Small intestine (tissue), 7 donors: ENCODE data around the gene SPATA25. TPM values are rescaled to one million over a fixed set of nuclear protein-coding genes. Genes with fewer than 3 reads are reported as not detected.

Experiments
- DNase-seq, 2 donors: peaks; one replicate each; pipeline versions ENCODE4 v3.0.0 to v3.0.0-alpha.2; 2013
- FAIRE-seq: peaks from 2 replicates; lab custom pipeline; 2012; peaks lifted over from hg19 to GRCh38; lab: Jason Lieb, UNC
- H3K27ac ChIP-seq, 3 donors: one replicate each; pipeline ENCODE4 v1.5.1; 2013; ENCODE audit warnings: low read length in 2 of 3, mild to moderate bottlenecking in 2 of 3, control low read depth in 1 of 3, inconsistent platforms in 1 of 3, low read depth in 1 of 3, moderate library complexity in 1 of 3
- H3K27me3 ChIP-seq, 3 donors: one replicate each; pipeline ENCODE4 v1.6.1; 2013; ENCODE audit warnings: low read length in 3 of 3, inconsistent platforms in 1 of 3; ENCODE audit not compliant: control insufficient read depth in 3 of 3, insufficient read depth in 3 of 3
- H3K36me3 ChIP-seq, 3 donors: one replicate each; pipeline ENCODE4 v1.6.1; 2013; ENCODE audit warnings: low read length in 3 of 3, inconsistent platforms in 1 of 3, low read depth in 1 of 3, mild to moderate bottlenecking in 1 of 3, moderate library complexity in 1 of 3; ENCODE audit not compliant: control insufficient read depth in 3 of 3, insufficient read depth in 2 of 3
- H3K4me1 ChIP-seq, 3 donors: one replicate each; pipeline ENCODE4 v1.6.1; 2013; ENCODE audit warnings: low read length in 2 of 3, inconsistent platforms in 1 of 3, low read depth in 1 of 3, mild to moderate bottlenecking in 1 of 3, moderate library complexity in 1 of 3; ENCODE audit not compliant: control insufficient read depth in 3 of 3, insufficient read depth in 2 of 3
- H3K4me3 ChIP-seq, 3 donors: one replicate each; pipeline ENCODE4 v1.5.1; 2013; ENCODE audit warnings: low read length in 3 of 3, control low read depth in 1 of 3, inconsistent platforms in 1 of 3, low read depth in 1 of 3, mild to moderate bottlenecking in 1 of 3, moderate library complexity in 1 of 3
- H3K9me3 ChIP-seq, 2 donors: one replicate each; pipeline ENCODE4 v1.6.1; 2013; ENCODE audit warnings: low read depth in 1 of 2, low read length in 1 of 2; ENCODE audit not compliant: control insufficient read depth in 2 of 2, insufficient read depth in 1 of 2
- WGBS, 3 donors: extraction: QIAGEN DNeasy Blood & Tissue Kit; methylation state at CpG; one replicate each; pipeline ENCODE4 v1.1.7; 2013; 5-methylcytosine and 5-hydroxymethylcytosine counted together
- polyA plus RNA-seq, 4 donors: library from polyadenylated mRNA; stranded (reverse) in 3 of 4; unstranded in 1 of 4; fragments of 200-250 nt in 3 of 4; fragments of 120-200 nt in 1 of 4; gene quantifications; one replicate each; pipeline versions ENCODE4 v1.2.1 to v1.2.3, GENCODE V29; 2013
- donor health status: healthy with polysubstance abuse.
- donor health status: control.
- donor health status: control.
- donor health status: Bipolar disorder and iron deficiency.
- donor health status: healthy.

Gene SPATA25
- polyA plus RNA-seq, 4 donors, result 1.8 to 16.4 TPM; not detected in 2

DNA sequence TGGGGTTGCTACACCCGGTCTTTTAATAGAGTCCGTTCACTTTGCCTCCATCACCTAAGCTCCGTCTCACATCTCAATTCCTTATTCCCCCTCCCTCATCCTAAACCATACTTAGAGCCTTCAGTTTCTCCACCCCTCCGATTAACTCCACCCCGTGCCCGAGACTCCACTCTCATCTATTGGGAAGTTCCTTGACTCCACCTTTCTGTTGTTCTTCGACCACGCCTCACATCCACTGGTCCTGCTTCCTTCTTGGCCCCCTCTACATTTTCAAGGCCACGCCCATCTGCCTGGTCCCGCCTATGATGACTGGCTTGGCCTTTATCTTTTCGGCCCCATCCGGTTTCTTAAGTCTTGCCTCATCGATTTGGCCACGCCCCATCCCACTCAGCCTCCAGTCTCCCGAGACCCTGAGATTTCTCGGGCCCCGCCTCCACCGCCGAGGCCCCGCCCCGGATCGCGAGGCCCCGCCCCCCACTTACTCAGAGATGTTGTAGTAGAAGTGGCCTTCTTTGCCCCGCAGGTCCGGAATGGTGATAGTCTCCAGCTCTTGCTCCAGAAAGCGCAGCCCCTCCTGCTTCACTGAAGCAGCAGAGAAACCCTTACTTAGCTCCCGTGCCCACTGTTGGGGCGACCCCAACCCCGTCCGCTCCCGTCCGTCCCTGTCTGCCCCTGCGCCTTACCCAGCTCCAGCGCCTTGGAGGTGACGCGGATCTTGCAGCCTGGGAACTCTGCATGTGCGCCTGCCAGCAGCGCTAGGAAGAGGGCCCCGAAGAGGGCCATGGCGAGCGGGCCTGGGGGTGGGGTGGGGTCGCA is 23.5 kb upstream of the SPATA25 start:
- peaks cover 0 to 25% (median 4%) of the 10 kb centered on the region in 3 donors for H3K4me1 ChIP-seq
- 1 to 4% (median 3%) methylated on average over 43 of the region's 43 CpGs for WGBS, 3 donors
- peaks cover 0 to 11% (median 0%) of the 10 kb centered on the region in 3 donors for H3K36me3 ChIP-seq
- no peak for FAIRE-seq
- no peaks in the 10 kb centered on the region for H3K27me3 ChIP-seq
- H3K4me3 ChIP-seq, result peak overlapping the region in 2 of 3 donors; percentile 46 to 57
- no peaks in the 10 kb centered on the region for H3K9me3 ChIP-seq
- H3K27ac ChIP-seq, result peak overlapping the region in 2 of 3 donors; percentile 64 to 84
- DNase-seq, result peak; percentile 91 to 98

DNA sequence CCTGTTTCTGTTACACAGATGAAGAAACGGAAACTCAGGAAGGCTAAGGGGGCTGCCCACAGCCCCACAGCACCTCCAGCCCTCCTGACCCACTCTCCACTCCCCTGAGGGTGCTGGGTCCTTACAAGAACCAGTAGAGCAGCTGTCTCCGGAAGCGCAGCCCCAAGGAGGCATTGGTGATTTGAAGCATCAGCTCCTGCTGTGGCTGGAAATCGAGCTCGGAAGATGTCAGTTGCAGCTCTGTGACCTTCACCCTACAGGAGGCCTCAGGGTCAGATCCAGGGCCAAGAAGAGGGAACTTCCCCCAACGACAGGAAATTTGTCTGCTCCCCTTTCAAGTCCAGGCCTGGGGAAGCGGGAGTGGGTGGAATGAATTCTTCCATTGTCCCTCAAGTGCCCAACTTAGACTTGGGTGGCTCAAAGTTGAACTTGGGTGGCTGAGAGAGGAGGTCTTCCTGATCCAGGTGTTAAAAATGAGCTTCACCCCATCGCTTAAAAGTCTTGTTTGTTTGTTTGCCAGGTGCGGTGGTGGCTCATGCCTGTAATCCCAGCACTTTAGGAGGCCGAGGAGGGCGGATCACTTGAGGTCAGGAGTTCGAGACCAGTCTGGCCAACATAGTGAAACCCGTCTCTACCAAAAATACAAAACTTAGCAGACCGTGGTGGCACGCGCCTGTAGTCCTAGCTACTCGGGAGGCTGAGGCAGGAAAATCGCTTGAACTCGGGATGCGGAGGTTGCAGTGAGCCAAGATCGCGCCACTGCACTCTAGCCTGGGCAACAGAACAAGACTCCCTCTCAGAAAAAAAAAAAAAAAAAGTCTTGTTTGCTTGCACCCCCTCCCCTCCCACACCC is 22.6 kb upstream of the SPATA25 start:
- 74 to 78% (median 77%) methylated on average over 22 of the region's 22 CpGs for WGBS, 3 donors
- Histone ChIP-seq H3K27ac (peak overlapping the region in 1 of 3 donors; percentile 25), H3K9me3 (no peaks in the 10 kb centered on the region), H3K4me1 (peaks cover 0 to 25% (median 4%) of the 10 kb centered on the region in 3 donors), H3K4me3 (no peak overlapping the region), H3K36me3 (peaks cover 0 to 16% (median 0%) of the 10 kb centered on the region in 3 donors), H3K27me3 (no peaks in the 10 kb centered on the region)
- DNase-seq (no peak), FAIRE-seq (no peak)

DNA sequence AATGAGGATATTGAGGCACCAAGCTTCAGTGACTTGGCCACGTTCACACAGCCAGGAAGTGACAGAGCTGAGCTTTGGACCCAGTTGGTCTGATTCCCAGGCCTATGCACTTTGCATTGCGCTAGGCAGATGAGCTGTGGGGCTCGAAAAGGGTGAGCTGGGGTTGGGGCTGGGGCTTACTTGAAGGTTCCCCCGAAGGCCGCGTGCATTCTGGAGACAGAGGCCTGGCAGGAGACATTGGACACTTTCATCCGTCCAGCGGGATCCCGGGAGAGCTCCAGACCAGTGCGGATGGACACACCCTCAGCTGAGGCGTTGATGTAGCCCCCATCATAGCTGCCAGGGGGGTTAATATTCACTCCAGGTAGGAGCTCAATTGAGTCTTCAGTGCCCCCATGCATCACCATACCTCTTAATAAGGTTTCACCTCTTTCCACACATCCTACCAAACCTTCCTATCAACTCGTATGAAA is 21.9 kb upstream of the SPATA25 start:
- H3K4me3 ChIP-seq, result no peak overlapping the region

DNA sequence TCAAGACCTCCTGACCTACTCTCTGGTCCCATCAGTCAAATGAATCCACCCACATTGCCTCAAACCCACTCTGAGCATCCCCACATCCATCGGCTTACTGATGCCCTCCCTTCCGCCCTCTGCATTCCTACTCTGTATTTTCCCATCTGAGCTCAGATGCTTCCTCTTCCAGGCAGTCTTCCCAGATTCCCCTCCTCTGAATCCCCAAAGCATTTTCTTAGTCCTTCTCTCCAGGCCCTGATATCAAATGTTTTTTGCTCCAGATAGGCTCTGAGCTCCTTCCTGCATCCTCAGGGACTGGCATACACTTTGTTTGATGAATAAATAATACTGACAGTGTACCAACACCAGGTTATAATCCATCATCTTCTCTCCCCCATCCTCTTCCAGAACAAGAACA is 20.7 kb upstream of the SPATA25 start:
- no peaks in the 10 kb centered on the region for H3K9me3 ChIP-seq
- H3K4me1 ChIP-seq, result peaks cover 0 to 19% (median 4%) of the 10 kb centered on the region in 3 donors
- WGBS, 3 donors, result 91 to 100% (median 97%) methylated on average over 2 of the region's 2 CpGs
- FAIRE-seq, result no peak
- H3K36me3 ChIP-seq, result peaks cover 0 to 22% (median 0%) of the 10 kb centered on the region in 3 donors
- DNase-seq, result no peak
- H3K4me3 ChIP-seq, result no peak overlapping the region
- no peak overlapping the region for H3K27ac ChIP-seq
- no peaks in the 10 kb centered on the region for H3K27me3 ChIP-seq

More for the DNA sequence above, 21.9 kb upstream of the SPATA25 start:
- Histone ChIP-seq H3K27ac (no peak overlapping the region), H3K9me3 (no peaks in the 10 kb centered on the region), H3K4me1 (peaks cover 0 to 23% (median 4%) of the 10 kb centered on the region in 3 donors), H3K36me3 (peaks cover 0 to 22% (median 0%) of the 10 kb centered on the region in 3 donors), H3K27me3 (no peaks in the 10 kb centered on the region)
- no peak for FAIRE-seq
- DNase-seq, result peak in 1 of 2 donors; percentile 63
- WGBS, 3 donors, result 62 to 82% (median 67%) methylated on average over 12 of the region's 12 CpGs

DNA sequence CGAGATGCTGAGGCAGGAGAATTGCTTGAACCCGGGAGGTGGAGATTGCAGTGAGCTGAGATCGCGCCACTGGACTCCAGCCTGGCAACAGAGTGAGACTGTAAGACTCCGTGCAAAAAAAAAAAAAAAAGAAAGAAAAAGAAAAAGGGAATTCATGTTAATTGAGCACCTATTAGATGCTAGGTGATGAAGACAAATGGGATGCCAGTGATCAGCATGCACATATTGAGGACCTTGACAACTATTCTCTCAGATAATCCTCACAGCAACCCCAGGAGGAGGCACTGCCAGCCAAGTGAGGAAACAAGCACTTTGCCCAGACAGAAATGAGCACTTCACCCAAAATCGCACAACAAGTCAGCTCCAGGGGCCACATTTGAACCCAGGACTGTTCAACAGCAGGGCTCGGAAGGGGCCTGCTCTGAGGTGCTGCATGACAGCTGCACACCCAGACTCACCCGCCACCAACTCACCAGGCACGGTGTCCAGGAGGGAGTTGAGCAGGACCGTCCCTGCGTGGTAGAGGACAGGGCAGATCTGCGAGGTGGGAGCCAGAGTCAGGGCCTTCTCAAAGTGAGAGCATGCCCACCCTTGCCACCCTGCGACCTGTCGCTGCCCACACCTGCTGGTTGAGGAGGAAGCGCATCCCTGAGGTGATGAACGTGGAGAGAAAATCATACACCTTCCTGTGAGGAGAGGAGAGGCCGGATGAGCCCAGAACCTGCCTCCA is 20.0 kb upstream of the SPATA25 start:
- WGBS, 3 donors, result 88 to 95% (median 93%) methylated on average over 17 of the region's 17 CpGs
- FAIRE-seq (no peak), DNase-seq (no peak)

DNA sequence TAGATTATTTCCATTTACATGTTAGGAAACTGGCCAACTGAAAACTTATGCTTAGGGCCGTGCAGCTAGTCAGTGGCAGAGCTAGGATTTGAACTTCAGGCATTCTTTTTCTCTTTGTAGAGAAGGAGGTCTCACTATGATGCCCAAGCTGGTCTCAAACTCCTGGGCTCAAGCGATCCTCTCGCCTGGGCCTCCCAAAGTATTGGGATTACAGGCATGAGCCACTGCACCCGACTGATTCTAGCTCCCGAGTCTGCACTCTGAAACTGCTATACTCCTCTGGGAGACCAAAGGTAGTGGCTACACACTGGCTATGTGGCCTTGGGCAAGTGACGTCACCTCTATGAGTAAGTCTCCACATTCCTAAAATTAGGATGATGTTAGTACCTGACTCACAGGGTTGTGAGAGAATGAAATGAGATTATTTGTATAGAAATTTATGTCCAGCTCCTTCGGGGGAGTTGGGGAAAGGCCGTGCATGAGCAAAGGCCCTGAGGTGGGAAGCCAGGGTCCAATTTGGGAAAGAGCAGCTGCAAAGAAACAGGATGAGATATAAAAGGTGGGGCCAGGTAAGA is 18.2 kb upstream of the SPATA25 start:
- Histone ChIP-seq H3K27ac (no peak overlapping the region), H3K36me3 (peaks cover 0 to 29% (median 5%) of the 10 kb centered on the region in 3 donors), H3K9me3 (no peaks in the 10 kb centered on the region), H3K4me3 (no peak overlapping the region), H3K4me1 (no peaks in the 10 kb centered on the region), H3K27me3 (no peaks in the 10 kb centered on the region)
- WGBS, 3 donors, result 85 to 89% (median 87%) methylated on average over 8 of the region's 8 CpGs
- no peak for FAIRE-seq
- no peak for DNase-seq

More for the DNA sequence above, 20.0 kb upstream of the SPATA25 start:
- Histone ChIP-seq H3K9me3 (no peaks in the 10 kb centered on the region), H3K27ac (no peak overlapping the region), H3K4me1 (peaks cover 0 to 15% (median 4%) of the 10 kb centered on the region in 3 donors), H3K36me3 (peaks cover 0 to 23% (median 0%) of the 10 kb centered on the region in 3 donors), H3K27me3 (no peaks in the 10 kb centered on the region), H3K4me3 (no peak overlapping the region)

DNA sequence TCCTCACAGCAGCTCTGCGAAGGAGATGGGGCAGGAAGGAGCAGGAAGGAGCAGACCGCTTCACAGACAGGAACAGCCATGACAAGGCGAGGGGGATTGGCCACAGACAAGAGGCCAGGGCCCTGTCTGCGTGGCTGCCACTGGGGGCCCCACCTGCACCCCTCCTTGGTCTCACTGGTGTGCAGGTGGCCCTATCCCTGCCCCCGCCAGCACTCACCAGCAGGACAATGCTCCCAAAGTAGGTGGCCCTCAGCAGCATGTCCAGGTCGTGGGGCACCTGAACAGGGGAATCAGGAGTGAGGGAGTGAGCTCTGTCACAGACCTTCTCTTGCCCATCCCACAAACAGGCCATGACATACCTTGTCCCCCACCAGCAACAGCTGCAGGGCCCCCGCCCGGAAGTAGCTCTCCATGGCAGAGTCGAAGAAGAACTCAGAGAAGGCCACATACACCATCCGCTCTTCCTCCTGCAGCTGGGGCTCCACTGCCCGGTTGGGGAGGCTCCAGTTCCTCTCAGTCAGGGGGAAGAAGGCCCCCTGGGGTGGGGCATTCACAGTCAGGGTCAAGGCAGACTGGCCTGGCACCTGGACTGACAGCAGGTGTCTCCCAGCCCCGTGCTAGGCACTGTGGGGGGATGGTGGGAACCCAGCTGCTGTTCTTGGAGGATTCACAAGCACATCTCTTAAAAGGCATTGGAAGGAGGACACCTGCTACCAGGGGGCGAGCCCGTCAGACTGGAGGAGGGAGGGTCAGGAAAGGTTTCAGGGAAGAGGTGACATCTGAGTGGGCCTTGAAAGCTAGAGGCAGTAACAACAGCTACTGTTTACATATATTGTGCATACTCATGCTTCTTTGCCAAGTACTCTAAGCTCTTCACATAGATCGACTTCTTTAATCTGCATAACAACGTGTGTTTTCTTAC is 17.4 kb upstream of the SPATA25 start:
- H3K36me3 ChIP-seq, result peaks cover 0 to 35% (median 5%) of the 10 kb centered on the region in 3 donors
- no peaks in the 10 kb centered on the region for H3K9me3 ChIP-seq
- no peaks in the 10 kb centered on the region for H3K27me3 ChIP-seq
- H3K4me1 ChIP-seq, result no peaks in the 10 kb centered on the region
- WGBS, 3 donors, result 71 to 77% (median 73%) methylated on average over 16 of the region's 16 CpGs
- FAIRE-seq, result no peak
- H3K27ac ChIP-seq, result no peak overlapping the region
- no peak for DNase-seq
- H3K4me3 ChIP-seq, result no peak overlapping the region
